ENCODE measurements around the gene GART. TPM values are rescaled to one million over a fixed set of nuclear protein-coding genes. Genes with fewer than 3 reads are reported as not detected.
"Not testable (repeated sequence)": the region's sequence is repeated elsewhere in the genome, so short reads cannot be mapped to it uniquely, and the experiment has no call there.

The GART gene
- total RNA-seq, 1 experiment from 2014 or later: 59.9 TPM

DNA sequence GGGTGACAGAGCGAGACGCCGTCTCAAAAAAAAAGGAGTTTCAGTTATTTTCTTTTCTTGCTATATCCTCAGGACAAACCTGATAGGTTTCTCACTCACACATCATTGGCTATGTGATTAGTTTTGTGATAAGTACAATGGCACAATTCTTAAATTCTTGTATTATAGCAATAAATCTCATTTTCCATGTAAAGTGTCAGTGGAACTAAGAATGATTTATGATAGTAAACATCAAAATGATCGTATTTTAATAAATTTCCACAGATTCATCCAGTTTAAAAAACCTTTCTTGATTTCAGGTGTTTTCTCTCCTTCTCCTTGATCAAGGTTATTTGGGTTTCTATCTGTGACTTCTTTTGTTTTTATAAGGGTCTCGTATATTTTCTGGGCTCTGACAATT is 53.9 kb downstream of the GART start:
- Histone ChIP-seq H3K4me3 (no peak overlapping the region), H3K4me1 (replicated peaks) (peaks cover 8% of the 10 kb centered on the region; the same call in 1 of the 2 replicates), H3K27ac (no peak overlapping the region), H3K9me3 (replicated peaks) (no peaks in the 10 kb centered on the region), H3K27me3 (replicated peaks) (no peaks in the 10 kb centered on the region), H3K36me3 (no peaks in the 10 kb centered on the region)
- no peak for DNase-seq (ENCODE audit: low read depth in 1 of 2, low spot score in 2 of 2)

DNA sequence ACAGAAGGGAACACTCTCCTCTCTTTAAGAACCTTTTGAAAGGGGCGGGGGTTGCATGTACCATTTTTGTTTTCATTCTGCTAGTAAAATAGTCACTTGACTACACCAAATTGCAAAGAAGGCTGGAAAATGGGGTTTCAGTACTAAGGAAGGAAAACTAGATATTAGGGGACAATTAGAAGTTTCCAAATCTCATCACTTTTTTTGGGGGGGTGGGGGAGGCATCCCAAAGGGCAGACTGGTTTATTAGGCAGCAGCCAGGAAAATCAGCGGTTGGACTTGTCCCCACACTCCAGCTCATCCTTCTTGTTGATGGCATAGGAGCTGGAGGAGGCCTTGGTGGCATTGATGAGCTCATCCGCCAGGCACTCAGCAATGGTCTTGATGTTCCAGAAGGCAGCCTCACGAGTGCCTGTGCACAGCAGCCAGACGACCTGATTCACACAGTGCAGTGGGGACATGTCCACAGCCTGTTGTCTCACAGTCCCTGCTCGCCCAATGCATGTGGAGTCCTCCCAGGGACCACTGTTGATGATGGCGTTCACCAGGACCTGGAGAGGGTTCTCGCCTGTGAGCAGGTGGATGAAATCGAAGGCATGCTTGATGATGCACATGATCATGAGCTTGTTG is 60.5 kb downstream of the GART start:
- Histone ChIP-seq H3K9me3 (replicated peaks) (no peaks in the 10 kb centered on the region), H3K27me3 (replicated peaks) (no peaks in the 10 kb centered on the region), H3K36me3 (peaks cover 4% of the 10 kb centered on the region; the same call in 1 of the 2 replicates), H3K27ac (no peak overlapping the region), H3K4me3 (no peak overlapping the region), H3K4me1 (replicated peaks) (peaks cover 5% of the 10 kb centered on the region; the same call in 1 of the 2 replicates)
- no peak for DNase-seq (ENCODE audit: low read depth in 1 of 2, low spot score in 2 of 2)

- no peak for DNase-seq (ENCODE audit: low read depth in 1 of 2, low spot score in 2 of 2)
- Histone ChIP-seq H3K27me3 (replicated peaks) (no peaks in the 10 kb centered on the region), H3K27ac (0 out of 2 replicates have a peak overlapping the region, but pooled peaks have one; percentile 21), H3K9me3 (replicated peaks) (no peaks in the 10 kb centered on the region), H3K4me1 (replicated peaks) (peaks cover 5% of the 10 kb centered on the region; the same call in 1 of the 2 replicates), H3K4me3 (peak overlapping the region; percentile 88), H3K36me3 (peaks cover 4% of the 10 kb centered on the region; the same call in 1 of the 2 replicates)
Measured at GRCh38 chr21:33480481-33481103, 61.3 kb downstream of the GART start.

GRCh38 chr21:33479679-33480480 is 62.0 kb downstream of the GART start, which contains the start of gene TMEM50B:
Gene TMEM50B (minus strand): TSS chr21:33479974. CDS start chr21:33468885, 11,089 bp downstream.
- Histone ChIP-seq H3K27me3 (replicated peaks) (no peaks in the 10 kb centered on the region), H3K9me3 (replicated peaks) (no peaks in the 10 kb centered on the region), H3K27ac (peak within 1 kb of the TSS; percentile 63), H3K4me1 (replicated peaks) (peaks cover 5% of the 10 kb centered on the region; the same call in 1 of the 2 replicates), H3K4me3 (peak within 1 kb of the TSS; percentile 88), H3K36me3 (peaks cover 4% of the 10 kb centered on the region; the same call in 1 of the 2 replicates)
- DNase-seq (ENCODE audit: low read depth in 1 of 2, low spot score in 2 of 2): peak; percentile 87 to 95

- no peaks in the 10 kb centered on the region for H3K9me3 ChIP-seq (replicated peaks)
- peak overlapping the region; percentile 63 for H3K27ac ChIP-seq
- H3K36me3 ChIP-seq: peaks cover 4% of the 10 kb centered on the region; the same call in 1 of the 2 replicates
- DNase-seq (ENCODE audit: low read depth in 1 of 2, low spot score in 2 of 2): no peak
- H3K27me3 ChIP-seq (replicated peaks): no peaks in the 10 kb centered on the region
- H3K4me3 ChIP-seq: peak overlapping the region; percentile 88
- H3K4me1 ChIP-seq (replicated peaks): peaks cover 5% of the 10 kb centered on the region; the same call in 1 of the 2 replicates
Measured at GRCh38 chr21:33478935-33479678, 62.8 kb downstream of the GART start.

DNA sequence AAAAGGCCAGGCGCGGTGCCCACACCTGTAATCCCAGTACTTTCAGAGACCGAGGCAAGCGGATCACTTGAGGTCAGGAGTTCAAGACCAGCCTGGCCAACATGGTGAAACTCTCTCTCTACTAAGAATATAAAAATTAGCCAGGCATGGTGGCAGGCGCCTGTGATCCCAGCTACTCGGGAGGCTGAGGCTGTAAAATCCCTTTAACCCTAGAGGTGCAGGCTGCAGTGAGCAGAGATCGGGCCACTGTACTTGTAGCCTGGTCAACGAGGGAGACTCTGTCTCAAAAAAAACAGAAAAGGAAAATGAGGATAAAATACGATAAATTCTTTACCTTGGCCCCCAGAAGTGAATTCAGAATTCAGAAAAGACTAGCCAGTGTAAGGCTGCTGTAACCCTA is 63.7 kb downstream of the GART start:
- Histone ChIP-seq H3K9me3 (replicated peaks) (no peaks in the 10 kb centered on the region), H3K4me1 (replicated peaks) (peaks cover 5% of the 10 kb centered on the region; the same call in 1 of the 2 replicates), H3K4me3 (peak overlapping the region; percentile 88), H3K27me3 (replicated peaks) (no peaks in the 10 kb centered on the region), H3K27ac (no peak overlapping the region), H3K36me3 (peaks cover 4% of the 10 kb centered on the region; the same call in 1 of the 2 replicates)
- no peak for DNase-seq (ENCODE audit: low read depth in 1 of 2, low spot score in 2 of 2)

DNA sequence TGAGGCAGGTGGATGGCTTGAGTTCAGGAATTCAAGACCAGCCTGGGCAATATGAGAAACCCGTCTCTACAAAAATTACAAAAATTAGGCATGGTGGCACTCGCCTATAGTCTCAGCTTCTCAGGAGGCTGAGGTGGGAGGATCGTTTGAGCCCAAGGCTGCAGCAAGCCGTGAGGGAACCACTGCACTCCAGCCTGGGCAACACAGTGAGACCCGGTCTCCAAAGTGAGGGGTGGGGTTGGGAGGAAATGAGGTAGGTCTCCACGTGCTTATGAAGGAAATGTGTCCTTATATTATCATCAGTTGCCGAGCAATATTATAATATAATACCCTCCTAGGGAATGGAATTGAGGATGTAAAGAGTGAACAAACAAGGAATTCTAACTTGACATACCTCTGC is 64.9 kb downstream of the GART start:
- Histone ChIP-seq H3K9me3 (replicated peaks) (no peaks in the 10 kb centered on the region), H3K27ac (no peak overlapping the region), H3K36me3 (peaks cover 4% of the 10 kb centered on the region; the same call in 1 of the 2 replicates), H3K4me3 (no peak overlapping the region), H3K4me1 (replicated peaks) (peaks cover 5% of the 10 kb centered on the region; the same call in 1 of the 2 replicates), H3K27me3 (replicated peaks) (no peaks in the 10 kb centered on the region)
- DNase-seq (ENCODE audit: low read depth in 1 of 2, low spot score in 2 of 2): no peak

DNA sequence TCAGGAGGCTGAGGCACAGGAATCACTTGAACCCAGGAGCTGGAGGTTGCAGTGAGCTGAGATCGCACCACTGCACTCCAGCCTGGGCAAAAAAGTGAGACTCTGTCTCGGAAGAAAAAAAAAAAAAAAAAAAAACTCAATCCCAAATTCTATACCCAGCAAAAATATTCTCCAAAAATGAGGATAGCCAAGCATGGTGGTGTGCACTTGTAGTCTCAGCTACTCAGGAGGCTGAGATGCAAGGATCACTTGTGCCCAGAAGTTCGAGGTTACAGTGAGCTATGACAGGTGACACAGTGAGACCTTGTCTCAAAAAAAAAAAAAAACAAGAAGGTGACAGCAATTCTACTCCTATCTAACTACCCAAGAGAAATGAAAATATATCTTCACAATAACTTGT is 68.6 kb downstream of the GART start:
- no peak overlapping the region for H3K27ac ChIP-seq
- no peaks in the 10 kb centered on the region for H3K27me3 ChIP-seq (replicated peaks)
- no peak for DNase-seq (ENCODE audit: low read depth in 1 of 2, low spot score in 2 of 2)
- no peaks in the 10 kb centered on the region for H3K9me3 ChIP-seq (replicated peaks)
- H3K4me1 ChIP-seq (replicated peaks): peaks cover 3% of the 10 kb centered on the region; the same call in 1 of the 2 replicates
- no peaks in the 10 kb centered on the region for H3K36me3 ChIP-seq
- H3K4me3 ChIP-seq: no peak overlapping the region

DNA sequence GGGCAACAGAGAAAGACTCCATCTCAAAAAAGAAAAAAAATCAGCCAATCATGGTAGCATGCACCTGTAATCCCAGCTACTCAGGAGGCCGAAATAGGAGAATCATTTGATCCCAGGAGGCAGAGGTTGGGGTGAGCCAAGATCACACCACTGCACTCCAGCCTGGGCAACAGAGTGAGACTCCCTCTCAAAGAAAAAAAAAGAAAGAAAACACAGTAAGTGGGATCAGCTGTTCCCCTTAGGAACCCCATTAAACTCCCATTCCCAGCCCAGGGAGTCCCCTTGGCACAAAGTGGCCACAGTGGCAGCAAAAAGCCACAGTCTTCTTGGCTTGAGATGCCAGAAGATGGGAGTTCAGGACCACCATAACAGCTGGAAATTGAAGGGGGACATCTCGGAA is 71.2 kb downstream of the GART start:
- no peaks in the 10 kb centered on the region for H3K27me3 ChIP-seq (replicated peaks)
- H3K4me1 ChIP-seq (replicated peaks): no peaks in the 10 kb centered on the region
- no peak for DNase-seq (ENCODE audit: low read depth in 1 of 2, low spot score in 2 of 2)
- H3K36me3 ChIP-seq: no peaks in the 10 kb centered on the region; the same call in 1 of the 2 replicates
- H3K9me3 ChIP-seq (replicated peaks): no peaks in the 10 kb centered on the region
- no peak overlapping the region for H3K27ac ChIP-seq
- H3K4me3 ChIP-seq: no peak overlapping the region

DNA sequence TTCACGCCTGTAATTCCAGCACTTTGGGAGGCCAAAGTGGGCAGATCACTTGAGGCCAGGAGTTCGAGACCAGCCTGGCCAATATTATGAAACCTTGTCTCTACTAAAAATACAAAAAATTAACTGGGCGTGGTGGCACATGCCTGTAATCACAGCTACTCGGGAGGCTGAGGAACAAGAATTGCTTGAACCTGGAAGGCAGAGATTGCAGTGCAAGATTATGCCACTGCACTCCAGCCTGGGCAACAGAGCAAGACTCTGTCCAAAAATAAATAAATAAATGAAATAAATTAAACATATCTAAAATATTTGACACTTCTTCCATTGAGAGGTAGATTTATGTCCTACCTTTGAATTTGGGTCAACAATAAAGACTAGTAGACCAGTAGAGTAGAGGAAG is 72.7 kb downstream of the GART start:
- not testable (repeated sequence) for H3K4me1 ChIP-seq (replicated peaks); H3K36me3 ChIP-seq; H3K27ac ChIP-seq; H3K4me3 ChIP-seq; H3K27me3 ChIP-seq (replicated peaks); H3K9me3 ChIP-seq (replicated peaks); DNase-seq (ENCODE audit: low read depth in 1 of 2, low spot score in 2 of 2)

- Histone ChIP-seq H3K4me3 (no peak overlapping the region), H3K4me1 (replicated peaks) (no peaks in the 10 kb centered on the region), H3K36me3 (peaks cover 4% of the 10 kb centered on the region; the same call in 1 of the 2 replicates), H3K9me3 (replicated peaks) (no peaks in the 10 kb centered on the region), H3K27ac (no peak overlapping the region), H3K27me3 (replicated peaks) (no peaks in the 10 kb centered on the region)
- no peak for DNase-seq (ENCODE audit: low read depth in 1 of 2, low spot score in 2 of 2)
Measured at GRCh38 chr21:33461538-33462250, 80.2 kb downstream of the GART start.

GRCh38 chr21:33458861-33459260 is 83.1 kb downstream of the GART start:
- no peaks in the 10 kb centered on the region for H3K27me3 ChIP-seq (replicated peaks)
- no peak overlapping the region for H3K4me3 ChIP-seq
- H3K4me1 ChIP-seq (replicated peaks): no peaks in the 10 kb centered on the region
- H3K9me3 ChIP-seq (replicated peaks): no peaks in the 10 kb centered on the region
- peaks cover 15% of the 10 kb centered on the region for H3K36me3 ChIP-seq
- no peak overlapping the region for H3K27ac ChIP-seq
- DNase-seq (ENCODE audit: low read depth in 1 of 2, low spot score in 2 of 2): no peak

Data from SJSA1 (cell line).